ENCODE results near the gene EIF5B. TPM values are rescaled to one million over a fixed set of nuclear protein-coding genes. Genes with fewer than 3 reads are reported as not detected.

EIF5B gene
- total and polyA plus RNA-seq, 2 of the 4 experiments (the other 2 are of a cell fraction), result 19.7 to 21.8 TPM

- Histone ChIP-seq H3K27me3 (ENCODE audit: control insufficient read depth, insufficient read depth, low read length) (no peaks in the 10 kb centered on the region), H4K20me1 (ENCODE audit: insufficient read depth, low read length) (peaks cover 4% of the 10 kb centered on the region; the same call in 1 of the 2 replicates)
Measured at GRCh38 chr2:99403084-99403483, 65.9 kb downstream of the EIF5B start.

More at GRCh38 chr2:99403084-99403483, 65.9 kb downstream of the EIF5B start:
- Histone ChIP-seq H2BK15ac (ENCODE audit: low read depth, low read length) (no peak overlapping the region), H2AK5ac (ENCODE audit: low read depth, low read length) (no peak overlapping the region), H3K9me1 (ENCODE audit: insufficient read depth, low read length) (peaks cover 4% of the 10 kb centered on the region), H3K4ac (ENCODE audit: low read depth, low read length) (no peak overlapping the region), H3K79me1 (ENCODE audit: low read depth in 1 of 2, low read length in 2 of 2) (peaks cover 0 to 13% of the 10 kb centered on the region in 2 experiments; a peak in 2 of 4 replicates), H2AFZ (replicated peaks; ENCODE audit: low read length, poor library complexity) (no peak overlapping the region), H3K18ac (ENCODE audit: low read depth, low read length) (no peak overlapping the region), H3K9me3 (ENCODE audit: control insufficient read depth, insufficient read depth, low read length) (no peaks in the 10 kb centered on the region), H2AK9ac (replicated peaks; ENCODE audit: low read depth, low read length, poor library complexity) (no peak overlapping the region), H3K36me3 (ENCODE audit: control insufficient read depth, insufficient read depth, low read length) (peaks cover 51% of the 10 kb centered on the region), H3K56ac (ENCODE audit: extremely low read depth, insufficient read depth, low read length) (no peak overlapping the region), H3K27ac (ENCODE audit: insufficient read depth, low read length) (no peak overlapping the region), H3K14ac (replicated peaks; ENCODE audit: low read depth, low read length) (no peak overlapping the region), H3K4me2 (ENCODE audit: low read depth, low read length) (no peak overlapping the region), H3K9ac (ENCODE audit: low read depth, low read length) (no peak overlapping the region), H2BK20ac (ENCODE audit: low read depth, low read length) (no peak overlapping the region), H3K4me3 (ENCODE audit: insufficient read depth, low read depth, low read length) (no peak overlapping the region), H2BK5ac (ENCODE audit: low read depth, low read length, poor library complexity, severe bottlenecking) (no peak overlapping the region), H4K5ac (ENCODE audit: low read depth, low read length) (no peak overlapping the region), H3K23ac (ENCODE audit: low read depth, low read length) (no peak overlapping the region), H4K8ac (ENCODE audit: low read depth in 2 of 2, low read length in 2 of 2) (no peak overlapping the region), H4K91ac (ENCODE audit: insufficient read depth, low read depth, low read length) (no peak overlapping the region), H2BK120ac (ENCODE audit: low read depth, low read length) (no peak overlapping the region), H3K4me1 (ENCODE audit: control insufficient read depth, insufficient read depth, low read length) (peaks cover 2% of the 10 kb centered on the region; the same call in 1 of the 2 replicates)
- in situ Hi-C loops (cut with MboI; ENCODE audit: low sequenced_read_pairs) (no loop called here), intact Hi-C loops (cut with micrococcal nuclease) (no loop called here), dilution Hi-C loops (cut with HindIII; ENCODE audit: low sequenced_read_pairs, unreplicated experiment) (no loop called here)
- ChIA-PET CTCF (interaction anchor here (0.6 kb wide), 1 partner anchor 38 kb away, joined by 4 read pairs; no protein-coding TSS in a partner anchor), POLR2A (ENCODE audit: unreplicated experiment) (no interaction called here)
- TF ChIP-seq RFX5 (IDR thresholded peaks at IDR 0.05; ENCODE audit: low read depth, low read length) (no peak), USF2 (IDR thresholded peaks at IDR 0.05; ENCODE audit: low read depth, low read length) (no peak), CTCF (conservative IDR thresholded peaks at IDR 0.05; ENCODE audit: low read depth, low read length) (no peak), FOS (IDR thresholded peaks at IDR 0.05; ENCODE audit: low read depth, low read length) (no peak), NFE2L2 (IDR thresholded peaks at IDR 0.05; ENCODE audit: low read depth, low read length) (no peak), POLR2A (IDR thresholded peaks at IDR 0.05; ENCODE audit: low read depth, low read length) (no peak), CEBPB (IDR thresholded peaks at IDR 0.05; ENCODE audit: low read depth, low read length) (no peak), SMC3 (IDR thresholded peaks at IDR 0.05; ENCODE audit: low read depth, low read length) (no peak), RAD21 (IDR thresholded peaks at IDR 0.05; ENCODE audit: low read length) (no peak), RCOR1 (IDR thresholded peaks at IDR 0.05; ENCODE audit: insufficient replicate concordance, low read length) (no peak), BHLHE40 (IDR thresholded peaks at IDR 0.05; ENCODE audit: low read depth, low read length) (no peak), CHD1 (IDR thresholded peaks at IDR 0.05; ENCODE audit: low read depth, low read length) (no peak), MAZ (IDR thresholded peaks at IDR 0.05; ENCODE audit: borderline replicate concordance, low read depth, low read length) (no peak), MXI1 (IDR thresholded peaks at IDR 0.05; ENCODE audit: borderline replicate concordance, low read depth, low read length) (no peak), ELK1 (IDR thresholded peaks at IDR 0.05; ENCODE audit: borderline replicate concordance, low read depth, low read length) (no peak)
- BruUV-seq (replicated peaks), result no TSS peak
- ATAC-seq (ENCODE audit: low read depth) (no peak), DNase-seq (peak; percentile 41)
